Natural killer cell treated with Interleukin-12 subunit alpha and Interleukin-12 subunit beta and Interleukin-15 and Interleukin-18, amount 100 ng/mL, for 72 hours (primary cell): ENCODE data around the gene PLA2G2A. TPM values are rescaled to one million over a fixed set of nuclear protein-coding genes. Genes with fewer than 3 reads are reported as not detected.
A peak's percentile ranks its signal among the peaks of the same experiment; 100 is the strongest.

ENCODE experiments used
- ATAC-seq, 2 donors: fragments of 150-1000 bp; cut with Tn5 transposase in 1 of 2; sonication (Bioruptor Pico), chemical (Tn5 transposase) in 1 of 2; 2 replicates each; pipeline ENCODE4 v1.10.0; 2021
- DNase-seq: peaks from one replicate; pipeline ENCODE4 v3.0.0; 2022; ENCODE audit warnings: low spot score
- H3K27ac Mint-ChIP-seq, 2 donors: 1 replicate in 1 of 2; 2 replicates in 1 of 2; pipeline ENCODE4 v1.8.0; 2022; ENCODE audit warnings: mixed read lengths in 2 of 2, mild to moderate bottlenecking in 1 of 2, moderate library complexity in 1 of 2
- H3K27me3 Mint-ChIP-seq, 2 donors: 1 replicate in 1 of 2; 2 replicates in 1 of 2; pipeline ENCODE4 v1.8.0; 2022; ENCODE audit warnings: mixed read lengths in 2 of 2
- H3K36me3 Mint-ChIP-seq: one replicate; pipeline ENCODE4 v1.8.0; 2022; ENCODE audit warnings: mixed read lengths
- H3K4me1 Mint-ChIP-seq, 2 donors: 1 replicate in 1 of 2; 2 replicates in 1 of 2; pipeline ENCODE4 v1.8.0; 2022; ENCODE audit warnings: low read depth in 2 of 2, mixed read lengths in 2 of 2, mild to moderate bottlenecking in 1 of 2
- H3K4me3 Mint-ChIP-seq: one replicate; pipeline ENCODE4 v1.8.0; 2022; ENCODE audit warnings: mixed read lengths
- H3K9me3 Mint-ChIP-seq: 2 replicates; pipeline ENCODE4 v1.8.0; 2022; ENCODE audit warnings: mixed read lengths
- total RNA-seq, 2 donors: library from RNA; stranded (reverse); gene quantifications; one replicate each; pipeline ENCODE4 v1.2.3, GENCODE V29; 2022

PLA2G2A gene
- total RNA-seq, 2 donors from 2014 or later, result not detected

- H3K27me3 Mint-ChIP-seq, result peaks cover 20 to 44% of the 10 kb centered on the region in 2 donors
- DNase-seq (no peak), ATAC-seq (no peak)
- no peaks in the 10 kb centered on the region for H3K4me1 Mint-ChIP-seq
- H3K9me3 Mint-ChIP-seq, result no peaks in the 10 kb centered on the region
- no peak overlapping the region for H3K4me3 Mint-ChIP-seq
- H3K36me3 Mint-ChIP-seq, result no peaks in the 10 kb centered on the region
- no peak overlapping the region for H3K27ac Mint-ChIP-seq
These were observed 2.3 kb upstream of the PLA2G2A start for GRCh38 chr1:19981507-19982312.

- Mint-ChIP-seq H3K27ac (no peak overlapping the region), H3K4me3 (no peak overlapping the region), H3K9me3 (no peaks in the 10 kb centered on the region), H3K4me1 (no peaks in the 10 kb centered on the region), H3K36me3 (no peaks in the 10 kb centered on the region), H3K27me3 (peaks cover 18 to 47% of the 10 kb centered on the region in 2 donors)
- ATAC-seq (no peak), DNase-seq (no peak)
These were observed 1.7 kb upstream of the PLA2G2A start for GRCh38 chr1:19981170-19981506.

GRCh38 chr1:19980314-19980713 is 896 bp upstream of the PLA2G2A start:
- Mint-ChIP-seq H3K27me3 (peaks cover 18 to 47% of the 10 kb centered on the region in 2 donors), H3K36me3 (no peaks in the 10 kb centered on the region), H3K4me3 (no peak overlapping the region), H3K27ac (no peak overlapping the region), H3K4me1 (no peaks in the 10 kb centered on the region), H3K9me3 (no peaks in the 10 kb centered on the region)
- no peak for DNase-seq
- no peak for ATAC-seq

- H3K27ac Mint-ChIP-seq, result no peak overlapping the region
- H3K4me1 Mint-ChIP-seq, result no peaks in the 10 kb centered on the region
- no peak overlapping the region for H3K4me3 Mint-ChIP-seq
- no peak for ATAC-seq
- no peak for DNase-seq
- H3K9me3 Mint-ChIP-seq, result no peaks in the 10 kb centered on the region
- H3K27me3 Mint-ChIP-seq, result peaks cover 19 to 49% of the 10 kb centered on the region in 2 donors
- H3K36me3 Mint-ChIP-seq, result no peaks in the 10 kb centered on the region
These were observed 1.3 kb downstream of the PLA2G2A start for GRCh38 chr1:19978143-19978542.

DNA sequence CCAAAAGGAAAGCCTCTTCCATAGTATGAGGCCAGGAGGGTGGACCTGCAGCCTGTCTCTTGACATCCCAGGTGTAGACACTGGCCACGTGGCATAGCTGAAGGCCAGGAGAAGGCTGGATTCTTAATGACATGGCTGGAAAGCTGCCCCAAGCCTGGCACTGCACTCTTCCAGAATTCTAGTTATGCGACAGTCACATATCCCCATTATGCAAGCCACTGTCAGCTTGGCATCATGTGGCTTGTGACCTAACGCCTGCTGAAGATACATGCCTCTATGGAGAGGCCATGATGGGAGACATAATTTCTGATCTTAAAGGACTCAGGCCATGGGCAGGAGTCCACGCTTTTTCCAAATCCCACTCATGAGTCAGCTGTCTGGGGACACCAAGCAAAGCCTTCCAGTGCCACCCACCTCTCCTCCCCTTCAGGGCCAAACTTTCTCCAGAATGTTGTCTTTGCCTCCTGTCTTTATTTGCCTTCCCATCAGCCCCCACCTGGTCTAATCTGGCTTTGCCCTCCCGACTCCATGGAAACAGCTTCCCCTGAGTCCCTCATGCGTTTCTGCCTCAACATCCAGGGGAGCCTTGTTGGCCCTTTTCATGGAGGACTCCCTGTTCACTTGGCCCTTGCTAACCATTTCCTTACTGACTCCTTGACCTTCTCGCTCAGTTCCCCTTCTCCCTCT is 3.0 kb downstream of the PLA2G2A start:
- Mint-ChIP-seq H3K4me3 (no peak overlapping the region), H3K27ac (no peak overlapping the region), H3K36me3 (no peaks in the 10 kb centered on the region), H3K4me1 (no peaks in the 10 kb centered on the region), H3K27me3 (peaks cover 13 to 38% of the 10 kb centered on the region in 2 donors), H3K9me3 (no peaks in the 10 kb centered on the region)
- DNase-seq, result no peak
- ATAC-seq, result no peak

DNA sequence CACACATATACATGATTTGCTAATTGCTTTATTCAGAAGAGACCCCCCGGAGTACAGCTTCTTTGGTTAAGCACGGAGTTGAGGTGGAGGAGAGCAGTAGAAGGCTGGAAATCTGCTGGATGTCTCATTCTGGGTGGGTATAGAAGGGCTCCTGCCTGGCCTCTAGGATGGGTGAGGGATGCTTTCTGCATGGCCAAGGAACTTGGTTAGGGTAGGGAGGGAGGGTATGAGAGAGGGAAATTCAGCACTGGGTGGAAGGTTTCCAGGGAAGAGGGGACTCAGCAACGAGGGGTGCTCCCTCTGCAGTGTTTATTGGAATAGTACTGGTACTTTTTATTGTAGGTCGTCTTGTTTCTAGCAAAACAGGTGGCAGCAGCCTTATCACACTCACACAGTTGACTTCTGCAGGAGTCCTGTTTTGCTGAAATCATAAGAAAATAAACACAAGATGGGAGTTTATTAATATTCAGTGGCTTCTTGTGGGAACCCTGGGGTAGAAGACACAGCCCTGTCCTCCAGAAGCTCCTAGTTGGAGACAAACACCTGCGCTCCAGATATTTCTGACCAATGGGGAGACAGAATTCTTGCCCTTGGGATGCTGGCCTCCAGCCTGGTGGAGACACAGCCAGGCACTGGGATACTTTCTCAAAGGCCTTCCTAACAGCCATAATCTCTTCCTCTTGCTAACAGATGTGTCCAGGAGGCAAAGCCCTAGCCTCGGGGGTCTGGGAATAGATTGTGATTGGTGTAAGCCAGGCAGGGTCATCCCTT is 3.8 kb downstream of the PLA2G2A start:
- Mint-ChIP-seq H3K27ac (no peak overlapping the region), H3K9me3 (no peaks in the 10 kb centered on the region), H3K4me3 (no peak overlapping the region), H3K4me1 (no peaks in the 10 kb centered on the region), H3K36me3 (no peaks in the 10 kb centered on the region), H3K27me3 (peaks cover 16 to 39% of the 10 kb centered on the region in 2 donors)
- ATAC-seq (no peak), DNase-seq (no peak)

GRCh38 chr1:19974822-19975416 is 4.5 kb downstream of the PLA2G2A start:
- H3K4me3 Mint-ChIP-seq, result no peak overlapping the region
- peaks cover 16 to 41% of the 10 kb centered on the region in 2 donors for H3K27me3 Mint-ChIP-seq
- peak in 1 of 2 donors; percentile 24 for ATAC-seq
- H3K4me1 Mint-ChIP-seq, result no peaks in the 10 kb centered on the region
- no peak for DNase-seq
- H3K27ac Mint-ChIP-seq, result no peak overlapping the region
- H3K9me3 Mint-ChIP-seq, result no peaks in the 10 kb centered on the region
- no peaks in the 10 kb centered on the region for H3K36me3 Mint-ChIP-seq

- Mint-ChIP-seq H3K9me3 (no peaks in the 10 kb centered on the region), H3K27ac (no peak overlapping the region), H3K36me3 (no peaks in the 10 kb centered on the region), H3K27me3 (peaks cover 16 to 36% of the 10 kb centered on the region in 2 donors), H3K4me1 (no peaks in the 10 kb centered on the region), H3K4me3 (no peak overlapping the region)
- DNase-seq (no peak), ATAC-seq (no peak)
These were observed 5.8 kb downstream of the PLA2G2A start for GRCh38 chr1:19973616-19974015.

GRCh38 chr1:19971664-19972063 is 7.8 kb downstream of the PLA2G2A start:
- Mint-ChIP-seq H3K27ac (no peak overlapping the region), H3K9me3 (no peaks in the 10 kb centered on the region), H3K4me1 (no peaks in the 10 kb centered on the region), H3K27me3 (peaks cover 23 to 41% of the 10 kb centered on the region in 2 donors), H3K4me3 (no peak overlapping the region), H3K36me3 (no peaks in the 10 kb centered on the region)
- no peak for DNase-seq
- ATAC-seq, result no peak

DNA sequence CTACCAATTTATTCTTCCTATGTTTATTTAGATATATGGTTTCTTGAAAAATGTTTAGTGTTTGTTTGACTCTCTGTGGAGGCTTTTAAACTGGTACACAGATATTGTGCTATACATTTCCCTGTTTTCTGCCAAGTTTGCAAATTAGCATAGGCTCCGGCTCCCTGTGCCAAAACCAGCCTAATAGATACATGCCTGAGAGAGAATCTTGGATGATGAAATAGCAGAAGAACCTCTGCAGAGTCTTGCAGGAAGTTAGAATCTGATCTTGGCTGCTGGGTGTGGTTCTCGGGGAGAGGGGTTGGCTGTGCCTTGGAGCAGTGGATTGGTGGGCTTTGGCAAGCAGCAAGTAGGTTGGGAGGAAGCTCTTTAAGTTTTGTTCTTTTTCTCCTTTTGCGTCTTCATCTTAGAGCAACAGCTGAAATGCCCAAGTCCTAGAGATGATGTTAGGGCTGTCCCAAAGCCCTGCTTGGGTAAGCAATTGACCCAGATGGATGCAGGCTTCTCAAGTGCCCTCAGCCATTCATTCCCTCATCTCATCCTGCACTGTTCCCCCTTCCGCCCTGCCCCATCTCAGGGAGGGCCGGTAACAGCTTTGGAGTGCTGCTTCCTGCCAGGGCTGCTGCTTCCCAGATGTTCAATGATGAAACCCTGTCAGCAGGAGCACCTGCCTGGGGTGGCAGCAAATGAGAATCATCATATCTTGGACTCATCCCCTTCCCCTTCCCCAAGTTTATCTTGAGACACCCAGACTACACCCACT is 9.3 kb downstream of the PLA2G2A start:
- no peaks in the 10 kb centered on the region for H3K4me1 Mint-ChIP-seq
- peaks cover 28 to 45% of the 10 kb centered on the region in 2 donors for H3K27me3 Mint-ChIP-seq
- no peak overlapping the region for H3K4me3 Mint-ChIP-seq
- no peak for DNase-seq
- ATAC-seq, result no peak
- H3K9me3 Mint-ChIP-seq, result no peaks in the 10 kb centered on the region
- H3K36me3 Mint-ChIP-seq, result no peaks in the 10 kb centered on the region
- no peak overlapping the region for H3K27ac Mint-ChIP-seq

- DNase-seq (no peak), ATAC-seq (no peak)
- no peaks in the 10 kb centered on the region for H3K36me3 Mint-ChIP-seq
- no peaks in the 10 kb centered on the region for H3K4me1 Mint-ChIP-seq
- H3K27me3 Mint-ChIP-seq, result peaks cover 41 to 60% of the 10 kb centered on the region in 2 donors
- no peaks in the 10 kb centered on the region for H3K9me3 Mint-ChIP-seq
- H3K4me3 Mint-ChIP-seq, result no peak overlapping the region
- H3K27ac Mint-ChIP-seq, result no peak overlapping the region
These were observed 11.6 kb downstream of the PLA2G2A start for GRCh38 chr1:19967808-19968207.

GRCh38 chr1:19964542-19964941 is 14.9 kb downstream of the PLA2G2A start:
- peaks cover 43 to 53% of the 10 kb centered on the region in 2 donors for H3K27me3 Mint-ChIP-seq
- no peak for ATAC-seq
- H3K4me1 Mint-ChIP-seq, result no peaks in the 10 kb centered on the region
- no peaks in the 10 kb centered on the region for H3K9me3 Mint-ChIP-seq
- no peak overlapping the region for H3K4me3 Mint-ChIP-seq
- DNase-seq, result no peak
- H3K27ac Mint-ChIP-seq, result no peak overlapping the region
- H3K36me3 Mint-ChIP-seq, result no peaks in the 10 kb centered on the region

- ATAC-seq, result no peak
- H3K9me3 Mint-ChIP-seq, result no peaks in the 10 kb centered on the region
- H3K36me3 Mint-ChIP-seq, result no peaks in the 10 kb centered on the region
- DNase-seq, result no peak
- no peaks in the 10 kb centered on the region for H3K4me1 Mint-ChIP-seq
- H3K4me3 Mint-ChIP-seq, result no peak overlapping the region
- peaks cover 44 to 53% of the 10 kb centered on the region in 2 donors for H3K27me3 Mint-ChIP-seq
- H3K27ac Mint-ChIP-seq, result no peak overlapping the region
These were observed 15.8 kb downstream of the PLA2G2A start for GRCh38 chr1:19963636-19964035.
